Stimulated activated CD4-positive, alpha-beta T cell treated with anti-CD3 and anti-CD28 coated beads, Interleukin-2, amount 100 ng/mL, for 4 hours (primary cell): ENCODE measurements around the gene WASL.
"Not testable (repeated sequence)": the region's sequence is repeated elsewhere in the genome, so short reads cannot be mapped to it uniquely, and the experiment has no call there.

ENCODE experiments used
- DNase-seq: peaks from one replicate; pipeline ENCODE4 v3.0.0-alpha.2; 2020; ENCODE audit warnings: low read depth

The WASL gene

DNA sequence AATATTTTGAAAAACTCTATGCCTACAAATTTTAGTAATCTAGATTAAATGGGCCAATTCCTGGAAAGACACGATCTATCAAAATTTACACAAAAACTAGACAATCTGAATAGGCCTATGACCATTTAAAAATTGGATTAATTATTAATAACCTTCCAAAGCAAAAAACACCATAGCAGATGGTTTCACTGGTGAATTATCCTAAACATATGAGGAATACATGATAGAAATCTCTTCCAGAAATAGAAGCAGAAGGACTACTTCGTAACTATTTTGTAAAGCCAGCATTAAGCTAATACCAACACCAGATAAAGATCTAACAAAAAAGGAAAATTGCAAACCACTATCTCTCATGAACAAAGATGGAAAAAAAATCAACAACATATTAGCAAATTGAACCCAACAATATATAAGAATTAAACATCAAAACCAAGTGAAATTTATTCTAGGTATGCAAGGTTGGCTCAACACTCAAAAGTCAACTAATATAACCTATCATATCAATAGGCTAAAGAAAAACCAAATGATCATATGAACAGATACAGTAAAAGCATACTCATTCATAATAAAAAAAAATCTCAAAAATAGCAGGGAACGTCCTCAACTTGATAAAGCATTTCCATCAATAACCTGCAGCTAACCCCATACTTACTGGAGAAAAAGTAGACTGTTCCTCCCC, 16.3 kb downstream of the WASL start:
- no peak for DNase-seq

- no peak for DNase-seq
Measured at GRCh38 chr7:123729218-123729578, 19.6 kb downstream of the WASL start.

GRCh38 chr7:123727071-123727837, 21.5 kb downstream of the WASL start:
- DNase-seq, result no peak

- no peak for DNase-seq
Measured at GRCh38 chr7:123725586-123726171, 23.1 kb downstream of the WASL start.

- DNase-seq, result no peak
Measured at GRCh38 chr7:123724817-123725253, 24.0 kb downstream of the WASL start.

DNA sequence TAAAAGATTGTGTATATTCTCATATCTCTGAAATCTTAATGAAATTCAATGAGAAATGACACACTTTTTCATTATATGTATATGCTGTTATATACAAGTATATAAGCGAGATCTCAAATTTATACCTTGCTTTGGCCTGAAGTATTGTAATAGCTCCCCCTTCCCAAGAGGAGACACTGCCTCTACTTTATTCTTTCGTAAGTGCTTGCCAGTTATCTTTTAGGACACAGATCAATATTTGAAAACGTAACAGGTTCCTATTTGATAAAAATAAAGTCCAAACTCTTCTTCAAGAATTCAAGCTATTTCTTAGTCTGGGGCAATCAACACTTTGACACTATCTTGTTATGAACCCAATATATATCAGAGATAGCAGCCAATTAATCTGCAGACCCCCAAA, 24.9 kb downstream of the WASL start:
- DNase-seq, result no peak

DNA sequence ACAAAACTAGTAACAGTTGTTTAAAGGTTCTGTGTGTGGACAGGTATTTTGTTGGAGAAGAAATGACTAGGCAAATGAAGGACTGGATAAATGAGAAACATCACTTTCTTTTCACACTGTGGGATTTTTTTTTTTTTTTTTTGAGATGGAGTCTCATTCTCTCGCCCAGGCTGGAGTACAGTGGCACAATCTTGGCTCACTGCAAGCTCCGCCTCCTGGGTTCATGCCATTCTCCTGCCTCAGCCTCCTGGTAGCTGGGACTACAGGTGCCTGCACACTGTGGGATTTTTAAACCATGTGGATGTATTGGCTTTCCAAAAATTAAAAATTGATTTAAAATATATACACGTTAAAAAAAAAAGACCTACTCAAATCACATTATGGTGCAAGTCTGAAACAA, 28.3 kb downstream of the WASL start:
- DNase-seq, result not testable (repeated sequence)

DNA sequence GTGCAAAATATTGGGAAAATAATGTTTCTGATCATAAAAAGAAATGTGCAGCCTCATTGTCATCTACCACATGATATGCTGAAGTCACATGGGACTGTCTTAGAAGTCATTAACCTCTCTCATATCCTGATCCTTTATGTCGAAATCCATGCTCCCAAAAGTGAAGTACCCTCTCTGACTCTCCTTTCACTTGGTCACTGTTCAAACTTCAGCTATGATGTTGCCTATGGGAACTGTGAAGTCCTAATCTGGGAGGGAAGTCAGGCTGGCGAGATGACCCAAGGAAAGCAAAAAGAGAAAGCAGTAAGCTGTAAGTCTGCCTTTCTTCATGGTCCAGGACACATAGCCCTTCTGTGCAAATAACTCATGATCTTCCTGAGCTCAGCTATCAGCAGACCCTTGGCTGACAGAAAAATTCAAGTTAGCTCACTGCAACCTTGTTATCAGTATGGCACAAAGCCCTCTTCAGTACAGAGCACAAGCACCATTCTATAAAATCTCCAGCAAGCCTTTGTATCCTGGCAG, 29.5 kb downstream of the WASL start:
- no peak for DNase-seq

DNA sequence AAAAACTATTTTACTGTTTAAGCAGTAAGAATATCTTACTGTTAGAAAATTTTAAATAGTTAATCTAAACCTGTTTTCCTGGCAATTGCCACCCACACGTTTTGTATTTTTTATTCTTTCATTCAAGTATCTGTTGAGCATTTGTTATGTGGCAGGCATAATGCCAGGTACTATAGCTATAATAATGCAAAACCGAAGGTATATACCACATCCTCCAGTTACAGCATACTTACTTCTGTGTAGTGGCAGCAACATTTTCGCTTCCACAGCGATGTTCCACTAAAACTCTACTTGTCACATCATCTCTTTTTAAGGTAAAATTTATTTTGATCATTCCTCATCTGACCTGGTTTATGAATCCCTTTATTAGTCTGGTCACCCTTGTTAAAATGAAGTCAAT, 30.0 kb downstream of the WASL start:
- DNase-seq, result no peak

DNA sequence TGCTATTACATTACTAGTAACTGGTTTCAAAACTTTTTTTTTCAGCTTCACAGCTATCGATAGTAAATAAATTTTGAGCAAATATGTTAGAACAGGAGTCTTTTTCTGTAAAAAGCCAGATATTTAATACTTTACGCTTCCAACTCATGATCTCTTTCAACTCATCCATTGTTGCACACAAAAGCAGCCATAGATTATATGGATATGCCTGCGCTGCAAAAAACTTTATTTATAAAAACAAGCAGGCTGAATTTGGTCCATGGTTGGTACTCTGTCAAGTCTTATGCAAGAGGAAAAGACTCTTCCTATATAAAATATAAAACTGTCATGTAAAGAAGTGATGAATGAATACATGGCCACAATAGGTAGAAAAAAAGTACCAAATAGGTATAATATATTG, 31.1 kb downstream of the WASL start:
- DNase-seq, result no peak

- DNase-seq, result no peak
Measured at GRCh38 chr7:123716877-123717276, 31.9 kb downstream of the WASL start.

DNA sequence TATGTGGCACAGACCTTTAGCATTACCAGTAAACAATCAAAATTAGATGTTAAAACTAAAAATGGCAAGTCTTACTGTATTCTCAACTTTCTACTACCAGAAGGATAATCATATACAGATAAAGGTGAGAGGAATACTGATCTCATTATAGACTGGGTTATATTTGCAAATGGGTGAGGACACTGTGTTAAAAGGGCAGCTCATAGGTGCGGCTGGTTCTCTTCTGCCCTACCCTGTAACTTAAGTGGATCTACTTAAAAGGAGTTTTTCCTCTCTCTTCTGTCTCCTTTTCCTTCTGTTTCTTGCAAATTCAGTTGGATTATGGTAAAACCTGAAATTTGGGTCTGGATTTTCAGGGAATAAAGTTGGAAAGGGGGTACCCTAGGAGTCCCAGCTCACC, 33.0 kb downstream of the WASL start:
- no peak for DNase-seq

GRCh38 chr7:123715198-123715597, 33.6 kb downstream of the WASL start:
- DNase-seq, result no peak

DNA sequence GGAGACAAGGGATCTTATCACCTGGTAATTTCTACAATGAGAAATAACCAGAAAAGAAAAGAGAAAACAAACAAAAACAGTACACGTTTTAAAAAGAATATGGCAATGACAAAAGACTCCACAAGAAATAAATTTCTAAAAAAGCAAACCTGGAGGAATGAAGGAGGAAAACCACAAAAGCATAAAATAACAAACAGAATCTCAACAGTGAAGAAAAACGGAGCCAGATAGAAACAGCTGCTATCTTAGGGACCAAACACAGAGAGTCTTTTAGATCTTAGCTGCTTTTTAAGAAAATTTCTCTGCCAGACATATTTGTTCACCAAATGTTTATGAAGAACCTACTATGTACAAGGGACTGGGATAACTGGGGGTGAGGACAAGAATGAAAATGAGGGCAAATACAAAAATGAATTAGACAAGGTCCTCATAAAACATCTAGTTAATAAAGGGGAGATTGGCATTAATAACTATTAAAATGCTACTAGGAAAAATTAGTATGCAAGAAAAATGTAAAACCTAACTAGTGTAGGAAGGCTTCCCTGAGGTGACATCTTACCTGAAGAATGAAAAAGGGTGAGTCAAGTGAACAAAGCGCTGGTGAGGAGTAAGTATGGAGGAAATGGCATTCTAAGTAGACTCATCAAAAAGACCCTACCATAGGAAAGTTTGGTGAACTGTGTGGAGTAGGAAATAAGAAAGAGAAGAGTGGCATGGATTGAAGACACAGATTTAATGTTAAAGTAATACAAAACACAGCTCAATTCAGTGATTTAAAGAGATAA, 34.3 kb downstream of the WASL start:
- DNase-seq, result no peak

GRCh38 chr7:123712619-123713018, 36.2 kb downstream of the WASL start:
- DNase-seq, result no peak

GRCh38 chr7:123711832-123712293, 36.9 kb downstream of the WASL start:
- no peak for DNase-seq

GRCh38 chr7:123710683-123711082, 38.1 kb downstream of the WASL start:
- no peak for DNase-seq

GRCh38 chr7:123709525-123709924, 39.3 kb downstream of the WASL start:
- DNase-seq, result no peak

DNA sequence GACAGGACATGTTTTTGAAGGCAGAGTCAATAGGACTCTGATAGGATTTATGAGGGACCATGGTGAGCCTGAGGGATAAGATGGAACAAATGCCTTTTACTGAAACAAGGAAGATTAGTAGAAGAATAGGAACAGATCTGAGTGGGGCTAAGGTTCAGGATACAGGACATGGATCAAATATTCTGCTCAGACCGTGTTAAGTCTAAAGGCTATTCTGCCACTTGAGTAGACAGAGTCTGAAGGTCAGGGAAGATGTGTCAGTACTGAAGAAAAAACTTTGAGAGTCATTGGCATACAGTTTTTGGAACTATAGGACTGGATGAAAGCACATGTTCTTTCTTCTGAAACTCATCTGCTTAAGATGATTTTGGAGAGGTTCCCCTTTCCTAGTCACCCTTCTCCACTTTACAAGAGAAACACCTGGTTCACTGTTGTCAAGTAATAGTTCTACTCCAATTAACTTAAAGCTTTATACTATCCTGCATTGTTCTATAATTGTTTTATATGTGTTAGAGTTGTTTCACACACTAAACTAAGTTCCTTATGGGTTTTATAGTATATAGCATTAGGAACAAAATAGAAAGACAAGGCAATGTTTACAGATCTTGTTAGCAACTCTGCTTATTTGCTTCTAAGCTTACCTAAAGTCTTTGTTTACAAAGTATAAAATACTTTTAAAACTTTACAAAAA, 43.4 kb downstream of the WASL start:
- no peak for DNase-seq

GRCh38 chr7:123695944-123696677, 52.7 kb downstream of the WASL start:
- no peak for DNase-seq

DNA sequence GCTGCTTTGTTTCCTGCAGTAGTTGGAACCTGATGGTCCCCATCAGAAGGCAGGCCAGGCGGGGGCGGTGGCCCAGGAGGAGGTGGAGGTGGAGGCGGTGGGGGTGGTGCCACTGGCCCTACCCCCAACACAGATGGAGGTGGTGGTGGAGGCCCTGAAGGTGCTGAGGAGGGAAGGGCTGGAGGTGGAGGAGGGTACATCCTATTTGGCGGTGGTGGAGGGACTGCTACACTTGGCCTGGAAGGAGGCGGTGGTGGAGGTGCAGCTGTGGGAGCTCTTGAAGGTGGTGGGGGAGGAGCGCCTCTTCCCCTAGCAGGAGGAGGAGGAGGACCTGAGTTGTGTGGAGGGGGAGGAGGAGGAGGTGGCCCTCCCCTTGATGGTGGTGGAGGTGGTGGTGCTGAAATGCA, 56.3 kb downstream of the WASL start:
- no peak for DNase-seq
